HEK293T (cell line): ENCODE measurements around the gene WRNIP1.
"Not testable (repeated sequence)": the region's sequence is repeated elsewhere in the genome, so short reads cannot be mapped to it uniquely, and the experiment has no call there.

Experiments used
- CTCF ChIA-PET: fragments of 350-600 bp; formaldehyde crosslinking; extraction: SDS; loops from one replicate; lab custom pipeline; 2021; ENCODE audit warnings: antibody characterized with exemption, inconsistent platforms; lab: Yijun Ruan, JAX
- POLR2A ChIA-PET: fragments of 350-600 bp; formaldehyde crosslinking; extraction: SDS; loops from one replicate; lab custom pipeline; 2020; ENCODE audit warnings: antibody characterized with exemption, inconsistent platforms; lab: Yijun Ruan, JAX
- DNase-seq: peaks from one replicate; pipeline ENCODE4 v3.0.0; 2012; ENCODE audit warnings: mixed read lengths; ENCODE audit errors: extremely low spot score
- ARNT ChIP-seq: fragments of 450-650 bp; IDR thresholded peaks from 2 replicates; pipeline ENCODE4 v1.6.1; 2017; ENCODE audit warnings: mild to moderate bottlenecking
- BHLHE40 ChIP-seq: fragments of 450-650 bp; IDR thresholded peaks from 2 replicates; pipeline ENCODE4 v1.6.1; 2016; ENCODE audit warnings: mild to moderate bottlenecking, moderate library complexity, borderline replicate concordance
- CTBP1 ChIP-seq: fragments of 450-650 bp; IDR thresholded peaks from 2 replicates; pipeline ENCODE4 v1.6.1; 2016; ENCODE audit warnings: borderline replicate concordance
- ELF4 ChIP-seq: fragments of 450-650 bp; IDR thresholded peaks from 2 replicates; pipeline ENCODE4 v1.6.1; 2017; ENCODE audit warnings: antibody characterized with exemption
- FOXA1 ChIP-seq: fragments of 450-650 bp; IDR thresholded peaks from 2 replicates; pipeline ENCODE4 v1.6.1; 2016; ENCODE audit warnings: mild to moderate bottlenecking
- FOXK2 ChIP-seq: fragments of 450-650 bp; IDR thresholded peaks from 2 replicates; pipeline ENCODE4 v1.6.1; 2016; ENCODE audit warnings: mild to moderate bottlenecking
- FOXM1 ChIP-seq: fragments of 450-650 bp; IDR thresholded peaks from 2 replicates; pipeline ENCODE4 v1.6.1; 2017; ENCODE audit warnings: mild to moderate bottlenecking, borderline replicate concordance
- HDGF ChIP-seq: fragments of 450-650 bp; IDR thresholded peaks from 2 replicates; pipeline ENCODE4 v1.6.1; 2017; ENCODE audit warnings: antibody characterized with exemption, borderline replicate concordance
- L3MBTL2 ChIP-seq: fragments of 450-650 bp; conservative IDR thresholded peaks from 2 replicates; pipeline ENCODE4 v1.6.1; 2016; ENCODE audit warnings: mild to moderate bottlenecking
- LEF1 ChIP-seq: fragments of 450-650 bp; IDR thresholded peaks from 2 replicates; pipeline ENCODE4 v1.6.1; 2017; ENCODE audit warnings: mild to moderate bottlenecking, borderline replicate concordance
- NFRKB ChIP-seq: fragments of 450-650 bp; IDR thresholded peaks from 2 replicates; pipeline ENCODE4 v1.6.1; 2016; ENCODE audit warnings: mild to moderate bottlenecking, moderate library complexity
- PKNOX1 ChIP-seq: fragments of 450-650 bp; IDR thresholded peaks from 2 replicates; pipeline ENCODE4 v1.6.1; 2016
- SP1 ChIP-seq: fragments of 450-650 bp; IDR thresholded peaks from 2 replicates; pipeline ENCODE4 v1.6.1; 2017
- SUZ12 ChIP-seq: fragments of 450-650 bp; IDR thresholded peaks from 2 replicates; pipeline ENCODE4 v1.6.1; 2016; ENCODE audit warnings: mild to moderate bottlenecking
- TARDBP ChIP-seq: fragments of 450-650 bp; IDR thresholded peaks from 2 replicates; pipeline ENCODE4 v1.6.1; 2016
- ZNF384 ChIP-seq: fragments of 450-650 bp; IDR thresholded peaks from 2 replicates; pipeline ENCODE4 v1.6.1; 2016

Gene WRNIP1

GRCh38 chr6:2760882-2761842, 4.0 kb upstream of the WRNIP1 start:
- POLR2A ChIA-PET: interaction anchor here (1.0 kb wide), 1 partner anchor 9 kb away, joined by 3 read pairs; no protein-coding TSS in a partner anchor
- CTCF ChIA-PET: interaction anchor here (0.7 to 2.7 kb wide), 4 partner anchors 10 to 38 kb away, joined by 3 to 18 read pairs (median 5); no protein-coding TSS in a partner anchor
- no peak for DNase-seq
- TF ChIP-seq LEF1 (no peak), ZNF384 (peak; percentile 66; the same call in 1 of the 2 replicates)

- not testable (repeated sequence) for DNase-seq
- ChIA-PET POLR2A (interaction anchor here (1.3 to 1.7 kb wide), 3 partner anchors 11 to 25 kb away, joined by 3 to 4 read pairs (median 3); partner anchors contain the start of gene MYLK4), CTCF (interaction anchor here (1.1 to 2.7 kb wide), 2 partner anchors 12 to 24 kb away, joined by 8 to 18 read pairs; partner anchors contain the start of gene MYLK4)
Observed at GRCh38 chr6:2762868-2763267, 2.3 kb upstream of the WRNIP1 start.

- no peak for DNase-seq
- CTCF ChIA-PET: interaction anchor here (0.7 to 2.7 kb wide), 3 partner anchors 13 to 71 kb away, joined by 3 to 18 read pairs (median 8); partner anchors contain the start of gene MYLK4
- no peak for TF ChIP-seq FOXA1
- no peak for TF ChIP-seq TARDBP
- TF ChIP-seq HDGF: no peak
- no peak for TF ChIP-seq ARNT
- TF ChIP-seq ZNF384: no peak
- no peak for TF ChIP-seq CTBP1
- no peak for TF ChIP-seq FOXM1
- no peak for TF ChIP-seq SUZ12
- no peak for TF ChIP-seq NFRKB
- no peak for TF ChIP-seq L3MBTL2
- no peak for TF ChIP-seq PKNOX1
- TF ChIP-seq ELF4: no peak
- no peak for TF ChIP-seq BHLHE40
- no peak for TF ChIP-seq LEF1
- TF ChIP-seq SP1: no peak
- TF ChIP-seq FOXK2: no peak
- POLR2A ChIA-PET: interaction anchor here (1.3 to 1.7 kb wide), 3 partner anchors 10 to 26 kb away, joined by 3 to 4 read pairs (median 3); partner anchors contain the start of gene MYLK4
Observed at GRCh38 chr6:2763345-2763841, 1.8 kb upstream of the WRNIP1 start.

GRCh38 chr6:2763876-2764540, 1.2 kb upstream of the WRNIP1 start:
- POLR2A ChIA-PET: interaction anchor here (1.3 to 1.7 kb wide), 3 partner anchors 9 to 26 kb away, joined by 3 to 4 read pairs (median 3); partner anchors contain the start of gene MYLK4
- TF ChIP-seq TARDBP: no peak
- no peak for TF ChIP-seq FOXM1
- no peak for DNase-seq
- CTCF ChIA-PET: interaction anchor here (0.7 to 2.7 kb wide), 5 partner anchors 14 to 71 kb away, joined by 3 to 18 read pairs (median 3); no protein-coding TSS in a partner anchor

- POLR2A ChIA-PET: interaction anchor here (0.6 to 1.5 kb wide), 5 partner anchors 13 to 1158 kb away, joined by 3 to 5 read pairs (median 3); partner anchors contain the start of gene RIPK1
- CTCF ChIA-PET: interaction anchor here (0.7 to 1.2 kb wide), 2 partner anchors 14 to 20 kb away, joined by 3 read pairs; no protein-coding TSS in a partner anchor
- peak; percentile 73 for TF ChIP-seq L3MBTL2
- no peak for TF ChIP-seq NFRKB
- TF ChIP-seq BHLHE40: no peak
- 0 out of 2 replicates have a peak, but pooled peaks have one; percentile 37 for TF ChIP-seq CTBP1
- TF ChIP-seq PKNOX1: no peak
- no peak for TF ChIP-seq SP1
- 0 out of 2 replicates have a peak, but pooled peaks have one; percentile 18 for TF ChIP-seq ELF4
- no peak for TF ChIP-seq ARNT
Observed at GRCh38 chr6:2764610-2765165, 505 bp upstream of the WRNIP1 start.

GRCh38 chr6:2765896-2766766, 938 bp downstream of the WRNIP1 start:
- TF ChIP-seq NFRKB (no peak), LEF1 (no peak), L3MBTL2 (peak; percentile 11; the same call in 1 of the 2 replicates)
- ChIA-PET CTCF (interaction anchor here (1.0 to 1.4 kb wide), 4 partner anchors 20 to 81 kb away, joined by 3 to 5 read pairs (median 4); no protein-coding TSS in a partner anchor), POLR2A (interaction anchor here (0.5 to 1.8 kb wide), 10 partner anchors 10 to 302 kb away, joined by 3 to 5 read pairs (median 3); partner anchors contain the start of genes RIPK1 and SERPINB1)
- no peak for DNase-seq

More at GRCh38 chr6:2764610-2765165, 505 bp upstream of the WRNIP1 start:
- no peak for DNase-seq
